NB4 (cell line): ENCODE measurements around the gene C18orf32.

Experiments
- CTCF ChIP-seq: IDR thresholded peaks from one replicate; pipeline ENCODE4 v1.5.1; 2012; ENCODE audit warnings: low read depth, low read length
- MAX ChIP-seq: IDR thresholded peaks from 2 replicates; pipeline ENCODE4 v1.6.1; 2011; ENCODE audit warnings: low read depth, low read length
- POLR2A ChIP-seq: IDR thresholded peaks from 2 replicates; pipeline ENCODE4 v1.6.1; 2011; ENCODE audit warnings: mild to moderate bottlenecking; ENCODE audit not compliant: insufficient read length; ENCODE audit errors: extremely low read depth

GRCh38 chr18:49517483-49517882 is 30.4 kb upstream of the C18orf32 start:
- TF ChIP-seq POLR2A (no peak), CTCF (no peak), MAX (no peak)
